Natural killer cell treated with Interleukin-12 subunit alpha and Interleukin-12 subunit beta and Interleukin-15 and Interleukin-18, amount 100 ng/mL, for 72 hours (primary cell): Measurements from ENCODE around the gene YARS1. TPM values are rescaled to one million over a fixed set of nuclear protein-coding genes. Genes with fewer than 3 reads are reported as not detected.

Experiments used
- ATAC-seq, 2 donors: fragments of 150-1000 bp; cut with Tn5 transposase in 1 of 2; sonication (Bioruptor Pico), chemical (Tn5 transposase) in 1 of 2; 2 replicates each; pipeline ENCODE4 v1.10.0; 2021
- DNase-seq: peaks from one replicate; pipeline ENCODE4 v3.0.0; 2022; ENCODE audit warnings: low spot score
- H3K27ac Mint-ChIP-seq, 2 donors: 1 replicate in 1 of 2; 2 replicates in 1 of 2; pipeline ENCODE4 v1.8.0; 2022; ENCODE audit warnings: mixed read lengths in 2 of 2, mild to moderate bottlenecking in 1 of 2, moderate library complexity in 1 of 2
- H3K27me3 Mint-ChIP-seq, 2 donors: 1 replicate in 1 of 2; 2 replicates in 1 of 2; pipeline ENCODE4 v1.8.0; 2022; ENCODE audit warnings: mixed read lengths in 2 of 2
- H3K36me3 Mint-ChIP-seq: one replicate; pipeline ENCODE4 v1.8.0; 2022; ENCODE audit warnings: mixed read lengths
- H3K4me1 Mint-ChIP-seq, 2 donors: 1 replicate in 1 of 2; 2 replicates in 1 of 2; pipeline ENCODE4 v1.8.0; 2022; ENCODE audit warnings: low read depth in 2 of 2, mixed read lengths in 2 of 2, mild to moderate bottlenecking in 1 of 2
- H3K4me3 Mint-ChIP-seq: one replicate; pipeline ENCODE4 v1.8.0; 2022; ENCODE audit warnings: mixed read lengths
- H3K9me3 Mint-ChIP-seq: 2 replicates; pipeline ENCODE4 v1.8.0; 2022; ENCODE audit warnings: mixed read lengths
- total RNA-seq, 2 donors: library from RNA; stranded (reverse); gene quantifications; one replicate each; pipeline ENCODE4 v1.2.3, GENCODE V29; 2022

The YARS1 gene
- total RNA-seq, 2 donors from 2014 or later: 228 to 274 TPM

- H3K4me3 Mint-ChIP-seq: no peak overlapping the region
- peaks cover 3 to 5% of the 10 kb centered on the region in 2 donors for H3K4me1 Mint-ChIP-seq
- H3K9me3 Mint-ChIP-seq: no peaks in the 10 kb centered on the region
- ATAC-seq: no peak
- H3K27me3 Mint-ChIP-seq: no peaks in the 10 kb centered on the region
- H3K36me3 Mint-ChIP-seq: peaks cover 17% of the 10 kb centered on the region
- no peak for DNase-seq
- H3K27ac Mint-ChIP-seq: no peak overlapping the region
These were observed 14.7 kb upstream of the YARS1 start for GRCh38 chr1:32831878-32832277.

GRCh38 chr1:32830092-32830852, 13.1 kb upstream of the YARS1 start:
- H3K27me3 Mint-ChIP-seq: no peaks in the 10 kb centered on the region
- H3K4me1 Mint-ChIP-seq: peaks cover 3 to 4% of the 10 kb centered on the region in 2 donors
- H3K9me3 Mint-ChIP-seq: no peaks in the 10 kb centered on the region
- H3K4me3 Mint-ChIP-seq: no peak overlapping the region
- H3K27ac Mint-ChIP-seq: peak overlapping the region; percentile 11
- ATAC-seq (no peak), DNase-seq (no peak)
- peaks cover 30% of the 10 kb centered on the region for H3K36me3 Mint-ChIP-seq

GRCh38 chr1:32828341-32828740, 11.2 kb upstream of the YARS1 start:
- Mint-ChIP-seq H3K9me3 (no peaks in the 10 kb centered on the region), H3K36me3 (peaks cover 24% of the 10 kb centered on the region), H3K27me3 (no peaks in the 10 kb centered on the region), H3K27ac (no peak overlapping the region), H3K4me3 (no peak overlapping the region), H3K4me1 (peaks cover 3 to 6% of the 10 kb centered on the region in 2 donors)
- ATAC-seq: no peak
- no peak for DNase-seq

GRCh38 chr1:32825181-32825580, 8.0 kb upstream of the YARS1 start:
- H3K27ac Mint-ChIP-seq: no peak overlapping the region
- H3K4me1 Mint-ChIP-seq: peaks cover 3 to 9% of the 10 kb centered on the region in 2 donors
- no peak overlapping the region for H3K4me3 Mint-ChIP-seq
- H3K36me3 Mint-ChIP-seq: peaks cover 19% of the 10 kb centered on the region
- no peaks in the 10 kb centered on the region for H3K27me3 Mint-ChIP-seq
- ATAC-seq (no peak), DNase-seq (no peak)
- no peaks in the 10 kb centered on the region for H3K9me3 Mint-ChIP-seq

- Mint-ChIP-seq H3K4me3 (peak overlapping the region; percentile 82), H3K36me3 (peaks cover 16% of the 10 kb centered on the region), H3K9me3 (peaks cover 2% of the 10 kb centered on the region), H3K4me1 (peaks cover 22 to 38% of the 10 kb centered on the region in 2 donors), H3K27ac (peak overlapping the region; percentile 74 to 78), H3K27me3 (no peaks in the 10 kb centered on the region)
- ATAC-seq (no peak), DNase-seq (no peak)
These were observed 1.8 kb upstream of the YARS1 start for GRCh38 chr1:32818804-32819541.

GRCh38 chr1:32817815-32818786, 943 bp upstream of the YARS1 start:
- Mint-ChIP-seq H3K9me3 (peaks cover 7% of the 10 kb centered on the region), H3K27me3 (no peaks in the 10 kb centered on the region), H3K4me3 (peak overlapping the region; percentile 82), H3K4me1 (peaks cover 31 to 47% of the 10 kb centered on the region in 2 donors), H3K36me3 (peaks cover 24% of the 10 kb centered on the region), H3K27ac (peak overlapping the region; percentile 74 to 78)
- DNase-seq (peak; percentile 68), ATAC-seq (peak; percentile 1 to 2)

- Mint-ChIP-seq H3K4me3 (peak overlapping the region; percentile 82), H3K27me3 (no peaks in the 10 kb centered on the region), H3K27ac (peak overlapping the region; percentile 74 to 78), H3K36me3 (peaks cover 24% of the 10 kb centered on the region), H3K4me1 (peaks cover 39 to 53% of the 10 kb centered on the region in 2 donors), H3K9me3 (peaks cover 7% of the 10 kb centered on the region)
- ATAC-seq (no peak), DNase-seq (no peak)
These were observed 441 bp downstream of the YARS1 start for GRCh38 chr1:32816676-32817158.

- no peak for DNase-seq
- Mint-ChIP-seq H3K36me3 (peaks cover 28% of the 10 kb centered on the region), H3K4me1 (peaks cover 50 to 59% of the 10 kb centered on the region in 2 donors), H3K4me3 (peak overlapping the region; percentile 82), H3K9me3 (peaks cover 7% of the 10 kb centered on the region), H3K27ac (peak overlapping the region; percentile 8 to 15), H3K27me3 (no peaks in the 10 kb centered on the region)
- no peak for ATAC-seq
These were observed 3.0 kb downstream of the YARS1 start for GRCh38 chr1:32813941-32814739.

GRCh38 chr1:32811917-32812316, 5.2 kb downstream of the YARS1 start:
- Mint-ChIP-seq H3K9me3 (peaks cover 7% of the 10 kb centered on the region), H3K27me3 (no peaks in the 10 kb centered on the region), H3K4me3 (no peak overlapping the region), H3K4me1 (peaks cover 50 to 53% of the 10 kb centered on the region in 2 donors), H3K36me3 (peaks cover 40% of the 10 kb centered on the region), H3K27ac (no peak overlapping the region)
- no peak for DNase-seq
- no peak for ATAC-seq

GRCh38 chr1:32811265-32811664, 5.9 kb downstream of the YARS1 start:
- H3K4me1 Mint-ChIP-seq: peaks cover 50 to 51% of the 10 kb centered on the region in 2 donors
- H3K4me3 Mint-ChIP-seq: no peak overlapping the region

GRCh38 chr1:32810358-32810757, 6.8 kb downstream of the YARS1 start:
- Mint-ChIP-seq H3K4me3 (no peak overlapping the region), H3K36me3 (peaks cover 34% of the 10 kb centered on the region), H3K27ac (peak overlapping the region in 1 of 2 donors; percentile 36), H3K4me1 (peaks cover 46 to 47% of the 10 kb centered on the region in 2 donors), H3K27me3 (no peaks in the 10 kb centered on the region), H3K9me3 (peaks cover 7% of the 10 kb centered on the region)
- DNase-seq (no peak), ATAC-seq (no peak)

More at GRCh38 chr1:32811265-32811664, 5.9 kb downstream of the YARS1 start:
- no peak for DNase-seq
- no peaks in the 10 kb centered on the region for H3K27me3 Mint-ChIP-seq
- no peak for ATAC-seq
- H3K27ac Mint-ChIP-seq: peak overlapping the region in 1 of 2 donors; percentile 36
- H3K36me3 Mint-ChIP-seq: peaks cover 34% of the 10 kb centered on the region
- peaks cover 7% of the 10 kb centered on the region for H3K9me3 Mint-ChIP-seq

- ATAC-seq (no peak), DNase-seq (no peak)
- Mint-ChIP-seq H3K4me1 (peaks cover 35 to 36% of the 10 kb centered on the region in 2 donors), H3K9me3 (peaks cover 1% of the 10 kb centered on the region), H3K36me3 (peaks cover 27% of the 10 kb centered on the region), H3K27me3 (no peaks in the 10 kb centered on the region), H3K27ac (peak overlapping the region in 1 of 2 donors; percentile 37), H3K4me3 (no peak overlapping the region)
These were observed 8.6 kb downstream of the YARS1 start for GRCh38 chr1:32808580-32808979.
